NCI-H69 (cell line): Measurements from ENCODE around the gene FAM177A1.

Source experiments
- DNase-seq: peaks from one replicate; lab custom pipeline; 2025; lab: John Stamatoyannopoulos, UW

Gene FAM177A1

GRCh38 chr14:35123388-35123703, 77.3 kb downstream of the FAM177A1 start:
- DNase-seq, result no peak

GRCh38 chr14:35124127-35124526, 78.1 kb downstream of the FAM177A1 start:
- DNase-seq, result no peak
